Measurements from ENCODE around the gene MXI1.
"Not testable (repeated sequence)": the region's sequence is repeated elsewhere in the genome, so short reads cannot be mapped to it uniquely, and the experiment has no call there.

Gene MXI1

DNA sequence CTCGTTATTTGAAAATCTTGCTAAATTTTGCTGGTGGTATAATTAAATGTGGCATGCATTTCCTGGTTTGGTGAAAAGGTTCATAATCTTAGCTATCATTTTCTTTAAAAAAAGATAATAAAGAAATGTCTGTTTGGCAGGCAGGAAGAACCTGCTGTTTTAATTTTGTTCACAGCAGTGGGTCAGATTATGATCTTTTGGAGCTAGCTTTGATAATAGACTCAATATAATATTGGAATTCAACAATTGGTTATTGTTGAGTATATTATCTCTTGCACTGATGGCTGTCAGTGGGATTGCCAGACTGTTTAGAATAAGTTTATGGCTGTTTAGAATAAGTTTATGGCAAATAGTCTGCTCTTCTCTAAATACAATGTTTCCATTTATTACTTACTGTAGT is 35.1 kb downstream of the MXI1 start:
- H3K27ac ChIP-seq, result no peak overlapping the region
- peaks cover 8% of the 10 kb centered on the region; the same call in 1 of the 2 replicates for H3K36me3 ChIP-seq
- no peaks in the 10 kb centered on the region for H3K27me3 ChIP-seq (ENCODE audit: insufficient read depth, low read depth, severe bottlenecking)
- DNase-seq, result no peak
- TF ChIP-seq, protein P1, sequence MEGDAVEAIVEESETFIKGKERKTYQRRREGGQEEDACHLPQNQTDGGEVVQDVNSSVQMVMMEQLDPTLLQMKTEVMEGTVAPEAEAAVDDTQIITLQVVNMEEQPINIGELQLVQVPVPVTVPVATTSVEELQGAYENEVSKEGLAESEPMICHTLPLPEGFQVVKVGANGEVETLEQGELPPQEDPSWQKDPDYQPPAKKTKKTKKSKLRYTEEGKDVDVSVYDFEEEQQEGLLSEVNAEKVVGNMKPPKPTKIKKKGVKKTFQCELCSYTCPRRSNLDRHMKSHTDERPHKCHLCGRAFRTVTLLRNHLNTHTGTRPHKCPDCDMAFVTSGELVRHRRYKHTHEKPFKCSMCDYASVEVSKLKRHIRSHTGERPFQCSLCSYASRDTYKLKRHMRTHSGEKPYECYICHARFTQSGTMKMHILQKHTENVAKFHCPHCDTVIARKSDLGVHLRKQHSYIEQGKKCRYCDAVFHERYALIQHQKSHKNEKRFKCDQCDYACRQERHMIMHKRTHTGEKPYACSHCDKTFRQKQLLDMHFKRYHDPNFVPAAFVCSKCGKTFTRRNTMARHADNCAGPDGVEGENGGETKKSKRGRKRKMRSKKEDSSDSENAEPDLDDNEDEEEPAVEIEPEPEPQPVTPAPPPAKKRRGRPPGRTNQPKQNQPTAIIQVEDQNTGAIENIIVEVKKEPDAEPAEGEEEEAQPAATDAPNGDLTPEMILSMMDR (IDR thresholded peaks at IDR 0.05; ENCODE audit: low read depth, low read length), result no peak
- H3K4me3 ChIP-seq (ENCODE audit: low read depth, low read length), result no peak overlapping the region
- H3K9me3 ChIP-seq (ENCODE audit: severe bottlenecking), result no peaks in the 10 kb centered on the region

DNA sequence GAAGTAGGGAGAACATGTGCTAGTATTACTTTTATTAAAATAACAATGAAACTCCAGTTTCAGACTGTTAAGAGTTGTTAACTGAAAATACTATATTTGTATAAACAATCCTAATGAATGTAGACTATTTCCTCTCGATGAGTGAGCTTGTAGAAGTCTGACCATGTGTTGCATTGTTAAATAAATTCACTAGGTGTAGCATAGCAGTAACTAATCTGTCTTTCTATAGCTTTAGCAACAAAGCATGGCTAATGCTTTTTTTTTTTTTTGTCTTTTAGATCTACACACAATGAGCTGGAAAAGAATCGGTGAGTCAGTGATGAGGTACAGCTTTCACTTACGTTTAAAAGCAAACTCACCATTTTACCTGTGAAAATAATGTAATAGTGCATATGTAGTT is 37.1 kb downstream of the MXI1 start:
- no peak overlapping the region for H3K4me3 ChIP-seq (ENCODE audit: low read depth, low read length)
- TF ChIP-seq, protein P1 (IDR thresholded peaks at IDR 0.05; ENCODE audit: low read depth, low read length), result no peak
- H3K27me3 ChIP-seq (ENCODE audit: insufficient read depth, low read depth, severe bottlenecking), result no peaks in the 10 kb centered on the region
- H3K27ac ChIP-seq, result no peak overlapping the region
- no peak for DNase-seq
- H3K36me3 ChIP-seq, result peaks cover 8% of the 10 kb centered on the region; the same call in 1 of the 2 replicates
- H3K9me3 ChIP-seq (ENCODE audit: severe bottlenecking), result no peaks in the 10 kb centered on the region

DNA sequence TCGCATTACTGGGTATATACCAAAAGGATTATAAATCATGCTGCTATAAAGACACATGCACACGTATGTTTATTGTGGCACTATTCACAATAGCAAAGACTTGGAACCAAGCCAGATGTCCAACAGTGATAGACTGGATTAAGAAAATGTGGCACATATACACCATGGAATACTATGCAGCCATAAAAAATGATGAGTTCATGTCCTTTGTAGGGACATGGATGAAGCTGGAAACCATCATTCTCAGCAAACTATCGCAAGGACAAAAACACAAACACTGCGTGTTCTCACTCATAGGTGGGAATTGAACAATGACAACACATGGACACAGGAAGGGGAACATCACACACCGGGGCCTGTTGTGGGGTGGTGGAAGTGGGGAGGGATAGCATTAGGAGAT is 40.4 kb downstream of the MXI1 start:
- H3K36me3 ChIP-seq; H3K27ac ChIP-seq; H3K27me3 ChIP-seq (ENCODE audit: insufficient read depth, low read depth, severe bottlenecking); DNase-seq; H3K4me3 ChIP-seq (ENCODE audit: low read depth, low read length); H3K9me3 ChIP-seq (ENCODE audit: severe bottlenecking): not testable (repeated sequence)

DNA sequence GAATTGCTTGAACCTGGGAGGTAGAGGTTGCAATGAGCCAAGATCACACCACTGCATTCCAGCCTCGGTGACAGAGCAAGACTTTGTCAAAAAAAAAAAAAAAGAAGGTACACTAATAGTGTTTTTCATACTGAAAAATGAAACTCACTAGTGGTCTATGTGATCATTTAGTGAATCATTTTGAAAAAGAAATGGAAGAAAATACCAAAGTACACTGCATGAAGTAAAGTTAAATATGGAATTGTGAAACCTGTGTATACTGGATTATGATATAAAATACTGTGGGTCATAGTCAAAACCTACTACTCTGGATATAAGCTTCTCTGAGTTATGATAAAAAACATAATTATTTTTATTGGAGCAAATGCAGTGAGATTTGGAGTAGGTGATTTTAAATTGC is 42.1 kb downstream of the MXI1 start:
- not testable (repeated sequence) for H3K27me3 ChIP-seq (ENCODE audit: insufficient read depth, low read depth, severe bottlenecking); DNase-seq; H3K9me3 ChIP-seq (ENCODE audit: severe bottlenecking); H3K4me3 ChIP-seq (ENCODE audit: low read depth, low read length); H3K36me3 ChIP-seq; H3K27ac ChIP-seq

DNA sequence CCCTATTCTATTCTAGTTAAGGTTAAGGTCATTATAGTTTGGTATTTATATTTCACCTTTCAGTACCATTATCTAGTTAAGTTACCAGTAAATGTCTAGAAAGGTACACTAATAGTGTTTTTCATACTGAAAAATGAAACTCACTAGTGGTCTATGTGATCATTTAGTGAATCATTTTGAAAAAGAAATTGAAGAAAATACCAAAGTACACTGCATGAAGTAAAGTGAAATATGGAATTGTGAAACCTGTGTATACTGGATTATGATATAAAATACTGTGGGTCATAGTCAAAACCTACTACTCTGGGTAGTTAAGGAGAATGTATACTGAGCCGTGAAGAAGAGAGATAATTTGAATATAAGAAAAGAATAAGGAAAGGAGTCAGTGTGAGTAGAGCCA is 44.0 kb downstream of the MXI1 start:
- not testable (repeated sequence) for H3K27me3 ChIP-seq (ENCODE audit: insufficient read depth, low read depth, severe bottlenecking); H3K4me3 ChIP-seq (ENCODE audit: low read depth, low read length); H3K9me3 ChIP-seq (ENCODE audit: severe bottlenecking); H3K36me3 ChIP-seq; H3K27ac ChIP-seq; DNase-seq

DNA sequence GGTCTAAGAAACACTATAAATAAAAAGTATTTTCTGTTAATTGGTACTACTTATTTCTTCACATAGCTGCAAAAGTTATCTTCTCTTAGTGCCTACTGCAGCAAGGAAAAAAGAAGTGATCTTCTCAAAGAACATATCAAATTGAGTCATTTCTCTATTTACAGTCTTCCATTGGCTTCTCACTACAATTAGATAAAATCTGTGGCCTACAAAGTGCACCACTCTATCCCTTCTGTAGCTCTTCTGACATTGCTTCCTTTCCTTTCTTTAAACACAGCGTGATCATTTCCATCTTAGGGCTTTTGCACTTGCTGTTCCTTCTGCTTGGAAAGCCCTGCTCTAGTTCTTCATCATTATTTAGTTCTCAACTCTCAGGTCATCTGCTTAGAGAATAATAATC is 44.7 kb downstream of the MXI1 start:
- no peaks in the 10 kb centered on the region for H3K9me3 ChIP-seq (ENCODE audit: severe bottlenecking)
- no peaks in the 10 kb centered on the region; the same call in 1 of the 2 replicates for H3K36me3 ChIP-seq
- no peak overlapping the region for H3K27ac ChIP-seq
- TF ChIP-seq, protein P1 (IDR thresholded peaks at IDR 0.05; ENCODE audit: low read depth, low read length), result no peak
- no peak overlapping the region for H3K4me3 ChIP-seq (ENCODE audit: low read depth, low read length)
- no peak for DNase-seq
- H3K27me3 ChIP-seq (ENCODE audit: insufficient read depth, low read depth, severe bottlenecking), result no peaks in the 10 kb centered on the region

DNA sequence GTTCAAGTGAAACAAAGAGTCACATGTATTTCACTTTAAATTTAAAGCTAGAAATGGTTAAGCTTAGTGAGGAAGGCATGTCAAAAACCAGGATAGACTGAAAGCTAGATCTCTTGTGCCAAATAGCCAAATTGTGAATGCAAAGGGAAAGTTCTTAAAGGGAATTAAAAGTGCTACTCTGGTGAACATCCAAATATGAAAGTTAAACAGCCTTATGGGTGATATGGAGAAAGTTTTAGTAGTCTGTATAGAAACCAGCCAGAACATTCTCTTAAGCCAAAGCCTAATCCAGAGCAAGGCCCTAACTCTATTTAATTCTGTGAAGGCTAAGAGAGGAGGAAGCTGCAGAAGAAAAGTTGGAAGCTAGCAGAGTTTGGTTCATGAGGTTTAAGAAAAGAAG is 47.1 kb downstream of the MXI1 start:
- Histone ChIP-seq H3K4me3 (ENCODE audit: low read depth, low read length) (no peak overlapping the region), H3K27ac (no peak overlapping the region), H3K36me3 (no peaks in the 10 kb centered on the region; the same call in 1 of the 2 replicates), H3K27me3 (ENCODE audit: insufficient read depth, low read depth, severe bottlenecking) (no peaks in the 10 kb centered on the region), H3K9me3 (ENCODE audit: severe bottlenecking) (no peaks in the 10 kb centered on the region)
- DNase-seq, result no peak
- TF ChIP-seq, protein P1 (IDR thresholded peaks at IDR 0.05; ENCODE audit: low read depth, low read length), result no peak

All from WERI-Rb-1 (cell line).